ENCODE measurements around the gene XPO1. TPM values are rescaled to one million over a fixed set of nuclear protein-coding genes. Genes with fewer than 3 reads are reported as not detected.

The XPO1 gene
- total and polyA plus RNA-seq, 12 donors = 48.6 to 137 (median 79.1) TPM

- H3K27ac ChIP-seq = no peak overlapping the region
- no peaks in the 10 kb centered on the region for H3K27me3 ChIP-seq
- H3K9me3 ChIP-seq (replicated peaks in 1 of 3) = peaks cover 0 to 3% (median 0%) of the 10 kb centered on the region in 3 donors
- WGBS, 4 donors = 86 to 100% (median 90%) methylated on average over 1 of the region's 1 CpG
- H3K36me3 ChIP-seq (replicated peaks in 1 of 2) = no peaks in the 10 kb centered on the region
- peaks cover 13 to 31% of the 10 kb centered on the region in 2 donors for H3K4me1 ChIP-seq (replicated peaks in 1 of 2)
- TF ChIP-seq CTCF (IDR thresholded peaks at IDR 0.05) (no peak), POLR2A (IDR thresholded peaks at IDR 0.05) (no peak)
- no peak for DNase-seq
- H3K4me3 ChIP-seq = no peak overlapping the region
- intact Hi-C loops (cut with DNase I) = no loop called here
Measured at GRCh38 chr2:61435291-61435690, 102.9 kb downstream of the XPO1 start.

GRCh38 chr2:61434314-61434713 is 103.8 kb downstream of the XPO1 start:
- Histone ChIP-seq H3K4me3 (no peak overlapping the region), H3K36me3 (replicated peaks in 1 of 2) (no peaks in the 10 kb centered on the region), H3K27me3 (no peaks in the 10 kb centered on the region), H3K4me1 (replicated peaks in 1 of 2) (peaks cover 9 to 21% of the 10 kb centered on the region in 2 donors), H3K27ac (no peak overlapping the region), H3K9me3 (replicated peaks in 1 of 3) (peaks cover 0 to 3% (median 0%) of the 10 kb centered on the region in 3 donors)
- peak in 3 of 7 donors; percentile 37 to 61 (median 39) for DNase-seq
- intact Hi-C loops (cut with DNase I) = no loop called here
- no peak for TF ChIP-seq CTCF (IDR thresholded peaks at IDR 0.05)
- no peak for TF ChIP-seq POLR2A (IDR thresholded peaks at IDR 0.05)

GRCh38 chr2:61433606-61434005 is 104.5 kb downstream of the XPO1 start:
- no peak overlapping the region for H3K4me3 ChIP-seq

GRCh38 chr2:61432990-61433389 is 105.2 kb downstream of the XPO1 start:
- WGBS, 4 donors = 96 to 100% (median 98%) methylated on average over 3 of the region's 3 CpGs
- Histone ChIP-seq H3K4me1 (replicated peaks in 1 of 2) (peaks cover 0 to 15% of the 10 kb centered on the region in 2 donors), H3K9me3 (replicated peaks in 1 of 3) (peaks cover 0 to 3% (median 0%) of the 10 kb centered on the region in 3 donors), H3K36me3 (replicated peaks in 1 of 2) (no peaks in the 10 kb centered on the region), H3K4me3 (no peak overlapping the region), H3K27me3 (no peaks in the 10 kb centered on the region), H3K27ac (no peak overlapping the region)
- DNase-seq = no peak
- TF ChIP-seq CTCF (IDR thresholded peaks at IDR 0.05) (no peak), POLR2A (IDR thresholded peaks at IDR 0.05) (no peak)
- intact Hi-C loops (cut with DNase I) = no loop called here

More at GRCh38 chr2:61433606-61434005, 104.5 kb downstream of the XPO1 start:
- H3K9me3 ChIP-seq (replicated peaks in 1 of 3) = peaks cover 0 to 3% (median 0%) of the 10 kb centered on the region in 3 donors
- 93 to 100% (median 98%) methylated on average over 1 of the region's 1 CpG for WGBS, 4 donors
- H3K4me1 ChIP-seq (replicated peaks in 1 of 2) = peaks cover 5 to 14% of the 10 kb centered on the region in 2 donors
- no peak overlapping the region for H3K27ac ChIP-seq
- intact Hi-C loops (cut with DNase I) = no loop called here
- no peak for DNase-seq
- no peaks in the 10 kb centered on the region for H3K36me3 ChIP-seq (replicated peaks in 1 of 2)
- H3K27me3 ChIP-seq = no peaks in the 10 kb centered on the region
- no peak for TF ChIP-seq POLR2A (IDR thresholded peaks at IDR 0.05)
- TF ChIP-seq CTCF (IDR thresholded peaks at IDR 0.05) = no peak
